C4-2B (cell line): ENCODE measurements around the gene HOXA5.

ENCODE experiments used
- H3K27ac ChIP-seq: fragments of 450-650 bp; 2 replicates; pipeline ENCODE4 v1.5.1; 2017
- ZFX ChIP-seq: fragments of 450-650 bp; IDR thresholded peaks from 2 replicates; pipeline ENCODE4 v1.6.1; 2017
- TF ChIP-seq, protein P1 (sequence below): fragments of 450-650 bp; conservative IDR thresholded peaks from 2 replicates; pipeline ENCODE4 v1.5.1; 2017; ENCODE audit warnings: mild to moderate bottlenecking

Gene HOXA5

DNA sequence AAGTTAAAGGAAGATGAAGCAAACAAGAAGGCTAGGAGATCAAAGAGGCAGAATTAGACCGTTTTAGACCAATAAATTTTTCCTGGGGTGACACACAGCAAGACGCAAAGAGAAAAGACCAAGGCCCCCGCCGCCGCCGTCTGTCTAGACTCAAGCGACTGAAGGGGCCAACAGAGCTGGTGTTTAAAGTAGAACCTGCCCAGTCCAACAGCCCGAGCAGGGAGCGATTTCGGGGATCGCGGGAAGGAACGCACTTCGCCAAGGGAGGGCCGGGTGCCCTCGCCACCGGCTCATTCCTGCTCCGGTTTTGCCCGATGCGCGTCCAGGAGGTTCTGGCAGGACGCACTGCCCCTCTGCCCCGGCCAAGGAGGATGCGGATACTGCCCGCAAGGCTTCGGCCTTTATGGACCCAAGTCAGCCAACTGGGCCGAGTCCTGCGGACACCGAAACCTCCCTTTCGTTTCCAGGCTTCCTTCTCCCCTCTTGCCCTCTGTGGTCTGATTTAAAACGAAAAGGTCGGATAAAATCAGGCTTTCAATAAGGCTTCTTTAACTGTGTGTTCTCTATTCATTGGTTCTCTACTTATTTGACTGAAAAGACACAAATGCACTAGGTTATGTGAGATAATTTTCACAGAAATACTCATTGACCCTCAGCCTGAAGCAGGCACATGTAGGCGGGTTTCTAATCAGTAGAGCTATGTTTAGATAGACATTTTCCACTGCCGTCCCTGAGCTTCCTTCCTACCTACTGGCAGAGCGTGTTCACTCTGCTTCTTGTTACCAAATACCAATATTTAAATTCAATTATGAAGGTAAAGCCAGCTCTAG is 15.2 kb upstream of the HOXA5 start:
- no peak for TF ChIP-seq ZFX
- TF ChIP-seq, protein P1, sequence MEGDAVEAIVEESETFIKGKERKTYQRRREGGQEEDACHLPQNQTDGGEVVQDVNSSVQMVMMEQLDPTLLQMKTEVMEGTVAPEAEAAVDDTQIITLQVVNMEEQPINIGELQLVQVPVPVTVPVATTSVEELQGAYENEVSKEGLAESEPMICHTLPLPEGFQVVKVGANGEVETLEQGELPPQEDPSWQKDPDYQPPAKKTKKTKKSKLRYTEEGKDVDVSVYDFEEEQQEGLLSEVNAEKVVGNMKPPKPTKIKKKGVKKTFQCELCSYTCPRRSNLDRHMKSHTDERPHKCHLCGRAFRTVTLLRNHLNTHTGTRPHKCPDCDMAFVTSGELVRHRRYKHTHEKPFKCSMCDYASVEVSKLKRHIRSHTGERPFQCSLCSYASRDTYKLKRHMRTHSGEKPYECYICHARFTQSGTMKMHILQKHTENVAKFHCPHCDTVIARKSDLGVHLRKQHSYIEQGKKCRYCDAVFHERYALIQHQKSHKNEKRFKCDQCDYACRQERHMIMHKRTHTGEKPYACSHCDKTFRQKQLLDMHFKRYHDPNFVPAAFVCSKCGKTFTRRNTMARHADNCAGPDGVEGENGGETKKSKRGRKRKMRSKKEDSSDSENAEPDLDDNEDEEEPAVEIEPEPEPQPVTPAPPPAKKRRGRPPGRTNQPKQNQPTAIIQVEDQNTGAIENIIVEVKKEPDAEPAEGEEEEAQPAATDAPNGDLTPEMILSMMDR: no peak
- H3K27ac ChIP-seq: no peak overlapping the region

- H3K27ac ChIP-seq: no peak overlapping the region
- TF ChIP-seq, protein P1: no peak
- TF ChIP-seq ZFX: no peak
These were observed 14.4 kb upstream of the HOXA5 start for GRCh38 chr7:27157702-27158431.

GRCh38 chr7:27156916-27157701 is 13.6 kb upstream of the HOXA5 start:
- TF ChIP-seq ZFX: no peak
- TF ChIP-seq, protein P1: no peak
- no peak overlapping the region for H3K27ac ChIP-seq

DNA sequence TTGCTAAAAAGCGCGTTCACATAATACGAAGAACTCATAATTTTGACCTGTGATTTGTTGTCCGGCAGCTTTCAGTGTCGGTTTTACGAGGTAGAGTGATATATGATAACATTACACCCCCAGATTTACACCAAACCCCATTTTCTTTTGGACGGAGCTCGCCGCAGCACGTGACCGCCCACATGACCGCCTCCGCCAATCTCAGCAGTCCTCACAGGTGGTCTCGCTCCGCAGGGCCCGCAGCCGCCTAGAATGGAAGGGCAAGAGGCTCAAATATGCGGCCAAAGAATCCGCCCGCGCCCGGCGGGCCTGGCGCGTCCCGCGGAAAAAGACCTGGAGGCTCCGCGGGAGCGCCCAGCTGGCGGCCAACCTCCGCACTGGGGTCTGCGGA is 13.0 kb upstream of the HOXA5 start, which contains the start of gene HOXA7:
TSS of gene HOXA7 (minus strand) at position 168 of the 391 bp plus-strand sequence. CDS start at position 38, 130 bp downstream.
- TF ChIP-seq, protein P1: no peak
- no peak for TF ChIP-seq ZFX
- H3K27ac ChIP-seq: peak within 1 kb of the TSS; percentile 57

GRCh38 chr7:27155816-27156507 is 12.5 kb upstream of the HOXA5 start:
- TF ChIP-seq ZFX: no peak
- TF ChIP-seq, protein P1: peak; percentile 22
- H3K27ac ChIP-seq: peak overlapping the region; percentile 57

- H3K27ac ChIP-seq: peak overlapping the region; percentile 57
- TF ChIP-seq ZFX: no peak
- TF ChIP-seq, protein P1: no peak
These were observed 11.7 kb upstream of the HOXA5 start for GRCh38 chr7:27154901-27155815.
